GM21528 (cell line): ENCODE measurements around the gene ETF1.

Source experiments
- ATAC-seq: cut with Tn5 transposase; IDR thresholded peaks from one replicate; pipeline ENCODE4 v1.9.1; 2021; ENCODE audit warnings: mild to moderate bottlenecking, moderate library complexity; ENCODE audit not compliant: unreplicated experiment, low FRiP score

The ETF1 gene

DNA sequence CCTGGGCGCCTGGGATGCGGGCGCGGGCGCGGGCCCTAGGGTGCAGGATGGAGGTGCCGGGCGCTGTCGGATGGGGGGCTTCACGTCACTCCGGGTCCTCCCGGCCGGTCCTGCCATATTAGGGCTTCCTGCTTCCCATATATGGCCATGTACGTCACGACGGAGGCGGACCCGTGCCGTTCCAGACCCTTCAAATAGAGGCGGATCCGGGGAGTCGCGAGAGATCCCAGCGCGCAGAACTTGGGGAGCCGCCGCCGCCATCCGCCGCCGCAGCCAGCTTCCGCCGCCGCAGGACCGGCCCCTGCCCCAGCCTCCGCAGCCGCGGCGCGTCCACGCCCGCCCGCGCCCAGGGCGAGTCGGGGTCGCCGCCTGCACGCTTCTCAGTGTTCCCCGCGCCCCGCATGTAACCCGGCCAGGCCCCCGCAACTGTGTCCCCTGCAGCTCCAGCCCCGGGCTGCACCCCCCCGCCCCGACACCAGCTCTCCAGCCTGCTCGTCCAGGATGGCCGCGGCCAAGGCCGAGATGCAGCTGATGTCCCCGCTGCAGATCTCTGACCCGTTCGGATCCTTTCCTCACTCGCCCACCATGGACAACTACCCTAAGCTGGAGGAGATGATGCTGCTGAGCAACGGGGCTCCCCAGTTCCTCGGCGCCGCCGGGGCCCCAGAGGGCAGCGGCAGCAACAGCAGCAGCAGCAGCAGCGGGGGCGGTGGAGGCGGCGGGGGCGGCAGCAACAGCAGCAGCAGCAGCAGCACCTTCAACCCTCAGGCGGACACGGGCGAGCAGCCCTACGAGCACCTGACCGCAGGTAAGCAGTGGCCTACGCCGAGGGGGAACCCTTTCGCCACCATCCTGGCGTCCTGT, 77.5 kb downstream of the ETF1 start, which contains the start of gene EGR1:
Gene EGR1, plus strand, starts transcription at position 219 of the 864 bp plus-strand sequence. Its CDS starts 283 bp downstream, at position 502.
- ATAC-seq, result peak; percentile 61

- peak; percentile 78 for ATAC-seq
Observed at GRCh38 chr5:138464388-138465260, 78.4 kb downstream of the ETF1 start.

DNA sequence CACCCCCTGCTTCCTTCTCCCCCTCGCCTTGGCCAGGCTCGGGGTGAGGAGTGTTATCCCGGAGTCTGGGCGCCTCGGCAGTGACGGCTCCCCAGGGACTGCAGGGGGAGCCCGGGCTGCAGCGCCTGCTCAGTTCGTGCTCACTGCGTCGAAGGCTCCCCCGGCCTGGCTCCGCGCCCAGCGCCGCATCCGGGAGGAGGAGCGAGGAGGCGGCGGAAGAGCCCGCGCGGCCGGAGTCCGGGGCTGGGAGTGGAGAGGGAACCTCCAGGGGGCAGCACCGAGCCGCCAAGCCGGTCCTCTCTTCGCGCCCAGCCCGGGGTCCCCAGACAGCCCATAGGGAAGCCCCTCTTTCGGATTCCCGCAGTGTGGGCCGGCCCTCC, 79.0 kb downstream of the ETF1 start:
- peak; percentile 52 for ATAC-seq

DNA sequence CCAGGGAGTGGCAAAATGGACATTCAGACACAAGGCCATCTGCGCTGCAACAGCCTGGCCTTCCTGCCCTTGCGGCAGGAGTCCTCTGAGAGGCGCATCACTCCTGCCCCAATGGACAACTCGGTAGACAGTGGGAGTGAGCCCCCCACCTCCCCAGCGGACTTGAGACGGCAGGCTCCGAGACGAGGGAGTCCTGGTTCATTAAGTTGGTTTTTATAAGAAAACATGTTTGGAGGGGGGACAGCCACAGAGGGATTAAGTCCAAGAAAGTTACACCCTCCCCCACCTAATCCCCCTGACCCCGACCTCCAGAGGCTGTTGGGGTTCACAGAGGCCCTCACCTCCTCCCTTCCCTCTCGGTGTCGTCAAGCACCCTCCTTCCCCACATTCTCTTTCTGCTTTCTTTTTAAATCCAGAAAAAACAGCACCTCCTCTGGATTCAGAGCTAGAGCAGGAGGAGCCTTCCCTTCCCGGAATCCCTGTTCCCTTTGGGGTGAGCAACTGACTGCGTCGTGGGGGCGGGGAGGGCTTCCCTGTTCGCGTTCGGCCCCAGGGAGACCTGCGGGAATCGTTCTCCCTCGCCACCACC, 79.5 kb downstream of the ETF1 start:
- ATAC-seq, result no peak

GRCh38 chr5:138461343-138462125, 81.5 kb downstream of the ETF1 start:
- no peak for ATAC-seq

DNA sequence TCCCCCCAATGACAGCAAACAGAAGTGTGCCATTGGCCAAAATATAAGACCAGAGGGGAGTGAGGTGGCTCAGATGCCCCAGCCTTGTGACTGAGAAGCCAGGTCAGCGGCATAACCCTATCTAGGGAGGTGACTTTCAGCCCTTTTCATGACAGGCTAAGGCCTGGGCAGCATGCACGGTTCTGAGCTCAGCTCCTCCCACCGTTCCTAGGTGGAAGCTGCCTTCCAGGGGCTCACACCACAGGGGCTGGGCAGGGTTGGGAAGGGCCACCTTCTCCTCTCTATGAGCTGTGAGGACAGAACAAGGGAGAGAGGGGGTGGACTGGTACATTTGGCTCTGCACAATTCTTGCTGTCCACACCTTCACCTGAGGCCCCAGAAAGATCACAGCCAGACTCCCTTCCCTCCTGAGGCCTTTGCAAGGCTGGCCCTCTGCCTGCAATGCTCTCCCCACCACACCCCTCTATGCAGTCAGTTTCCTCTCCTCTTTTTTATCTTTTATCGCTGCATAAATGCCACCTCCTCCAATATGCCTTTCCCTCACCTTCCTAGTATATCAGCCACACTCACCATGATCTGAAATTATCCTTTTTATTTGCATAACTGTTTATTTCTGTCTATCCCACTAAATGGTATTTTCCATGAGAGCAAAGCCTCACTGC, 82.9 kb downstream of the ETF1 start:
- ATAC-seq, result no peak

GRCh38 chr5:138459311-138459933, 83.6 kb downstream of the ETF1 start:
- no peak for ATAC-seq

DNA sequence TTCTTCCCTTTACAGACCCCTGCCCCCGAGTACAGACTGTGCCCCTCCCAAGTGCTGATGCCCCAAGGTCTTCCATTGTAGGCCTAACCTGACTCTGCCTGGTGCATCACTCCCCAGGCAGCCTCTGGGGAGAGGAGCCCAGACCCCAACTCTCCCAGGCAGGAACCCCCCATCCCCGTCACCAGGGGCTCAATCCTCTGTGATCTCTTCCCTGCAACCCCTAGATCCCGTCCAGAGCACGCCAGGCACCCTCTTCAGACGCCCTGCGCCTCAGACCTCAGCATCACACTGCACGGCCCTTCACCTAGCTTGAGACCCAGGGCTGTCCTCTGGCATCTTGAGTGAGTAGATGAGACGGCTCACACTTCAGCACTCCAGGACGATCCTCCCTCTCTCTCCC, 84.2 kb downstream of the ETF1 start:
- ATAC-seq, result no peak

- no peak for ATAC-seq
Observed at GRCh38 chr5:138458384-138458783, 84.7 kb downstream of the ETF1 start.

GRCh38 chr5:138457531-138458275, 85.3 kb downstream of the ETF1 start:
- no peak for ATAC-seq
